ENCODE results near the gene PICK1.
"Not testable (repeated sequence)": the region's sequence is repeated elsewhere in the genome, so short reads cannot be mapped to it uniquely, and the experiment has no call there.

PICK1 gene

DNA sequence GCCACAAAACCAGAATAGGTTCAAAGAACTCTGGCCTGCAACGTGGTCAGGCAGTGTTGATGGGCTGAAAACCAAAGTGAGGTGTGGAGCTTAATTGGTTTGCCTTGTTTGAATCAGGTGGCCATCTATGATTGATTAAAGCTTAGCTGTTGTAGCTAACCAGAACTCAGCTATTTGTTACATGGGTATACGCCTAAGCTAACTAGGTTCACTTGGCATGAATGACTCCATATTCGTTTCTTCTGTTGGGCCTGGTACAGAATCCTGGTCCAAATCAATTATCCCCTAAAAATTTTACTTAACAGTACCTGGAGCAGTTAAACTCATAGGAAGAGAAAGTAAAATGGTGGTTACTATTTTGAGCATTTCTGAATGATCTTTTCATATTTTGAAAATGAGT, 61.0 kb downstream of the PICK1 start:
- DNase-seq, result no peak

DNA sequence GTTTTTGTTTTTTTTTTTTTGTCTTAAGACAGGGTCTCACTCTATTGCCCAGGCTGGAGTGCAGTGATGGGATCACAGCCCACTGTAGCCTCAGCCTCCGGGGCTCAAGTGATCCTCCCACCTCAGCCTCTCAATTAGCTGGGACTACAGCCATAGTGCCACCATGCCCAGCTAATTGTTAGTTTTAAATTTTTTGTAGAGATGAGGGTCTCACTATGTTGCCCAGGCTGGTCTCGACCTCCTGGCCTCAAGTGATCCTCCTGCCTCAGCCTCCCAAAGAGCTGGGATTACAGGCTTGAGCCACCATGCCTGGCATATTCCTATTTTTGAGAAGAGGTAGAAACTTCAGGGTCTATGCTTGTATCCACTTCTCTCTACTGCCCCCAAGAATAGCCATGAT, 61.5 kb downstream of the PICK1 start:
- not testable (repeated sequence) for DNase-seq

DNA sequence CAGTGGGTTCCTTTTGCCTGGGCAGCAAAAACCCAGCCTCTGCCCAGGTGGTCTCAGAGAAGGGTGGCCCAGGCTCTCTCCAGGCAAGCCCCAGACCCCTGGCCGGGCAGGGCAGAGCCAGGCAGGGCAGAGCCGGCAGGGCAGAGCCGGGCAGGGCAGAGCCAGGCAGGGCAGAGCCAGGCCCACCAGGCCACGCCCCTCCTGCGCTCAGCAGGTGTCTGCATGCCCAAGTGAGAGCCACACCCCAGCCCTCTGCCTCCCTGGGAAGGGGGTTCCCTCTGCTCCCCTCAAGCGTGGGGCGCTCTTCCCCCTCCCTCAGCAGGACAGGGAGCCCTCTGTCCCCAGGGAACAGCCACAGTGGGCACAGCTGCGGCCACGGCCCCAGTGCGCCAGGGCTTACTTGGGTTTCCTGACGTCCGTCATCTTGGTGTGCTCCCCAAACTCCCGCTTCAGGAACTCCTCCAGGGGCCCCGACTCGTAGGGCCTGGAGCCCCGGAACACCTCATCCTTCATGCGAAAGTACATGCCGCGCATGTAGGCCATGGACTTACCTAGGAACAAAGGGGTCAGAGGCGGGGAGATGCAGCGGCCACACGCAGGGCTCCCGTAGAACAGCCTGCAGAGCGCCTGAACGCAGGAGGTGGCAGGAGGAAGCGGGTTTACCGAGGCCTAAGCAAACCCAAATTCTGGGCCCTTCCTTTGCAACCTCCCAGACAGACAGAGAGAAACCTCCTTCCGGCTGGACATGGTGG, 63.3 kb downstream of the PICK1 start:
- no peak for DNase-seq

DNA sequence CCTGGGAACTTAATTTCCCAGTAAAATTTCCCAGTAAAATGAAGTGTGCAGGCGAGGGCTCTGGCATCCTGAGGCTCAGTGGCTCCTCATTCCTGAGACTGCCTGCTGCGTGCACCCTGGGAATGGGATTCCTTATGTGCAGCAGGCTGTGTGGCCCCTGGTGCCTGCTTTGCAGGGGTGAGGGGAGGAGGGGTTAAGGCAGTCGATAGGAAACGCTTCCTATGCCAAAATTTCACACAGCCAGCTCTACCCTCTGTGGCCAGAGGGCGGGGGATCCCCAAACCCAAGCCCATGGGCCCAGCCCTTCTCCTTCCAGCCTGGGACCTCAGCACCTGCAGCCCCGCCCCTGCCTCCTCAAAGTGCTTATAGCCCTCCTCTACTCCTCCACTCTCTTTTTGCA, 65.4 kb downstream of the PICK1 start:
- DNase-seq, result no peak

DNA sequence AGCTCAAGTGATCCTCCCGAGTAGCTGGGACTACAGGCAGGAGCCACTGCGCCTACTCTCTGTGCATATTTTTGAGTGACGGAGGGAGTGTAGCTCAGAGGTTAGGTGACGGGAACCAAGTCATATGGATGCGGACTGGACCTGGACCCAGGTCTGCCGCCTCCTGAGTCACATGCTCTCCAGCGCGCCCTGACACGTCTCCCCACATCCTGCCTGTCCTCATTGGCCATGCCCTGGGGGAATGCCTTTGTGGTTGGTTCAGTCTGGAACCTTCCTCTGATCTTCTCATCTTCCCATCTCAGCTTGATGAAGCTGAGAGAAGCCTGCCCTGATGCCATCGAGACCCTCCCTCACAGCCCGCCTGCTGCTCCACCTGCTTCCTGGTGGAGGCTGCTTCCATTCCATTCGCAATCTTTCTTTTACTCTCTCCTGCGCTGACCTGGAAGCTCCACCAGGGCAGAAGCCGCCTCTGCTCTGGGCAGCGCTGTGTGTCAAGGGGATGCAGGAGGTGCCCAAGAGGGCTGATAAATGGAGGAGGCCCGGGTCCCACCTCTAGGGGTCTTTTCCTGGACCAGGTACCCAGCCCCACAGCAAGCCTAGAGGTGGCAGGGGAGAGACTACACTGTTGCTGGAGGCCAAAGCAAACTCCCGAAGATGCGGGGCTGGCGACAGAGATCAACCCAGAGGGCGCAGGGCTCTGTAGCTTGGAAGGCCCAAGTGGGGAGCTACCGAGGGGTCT, 67.2 kb downstream of the PICK1 start:
- no peak for DNase-seq

DNA sequence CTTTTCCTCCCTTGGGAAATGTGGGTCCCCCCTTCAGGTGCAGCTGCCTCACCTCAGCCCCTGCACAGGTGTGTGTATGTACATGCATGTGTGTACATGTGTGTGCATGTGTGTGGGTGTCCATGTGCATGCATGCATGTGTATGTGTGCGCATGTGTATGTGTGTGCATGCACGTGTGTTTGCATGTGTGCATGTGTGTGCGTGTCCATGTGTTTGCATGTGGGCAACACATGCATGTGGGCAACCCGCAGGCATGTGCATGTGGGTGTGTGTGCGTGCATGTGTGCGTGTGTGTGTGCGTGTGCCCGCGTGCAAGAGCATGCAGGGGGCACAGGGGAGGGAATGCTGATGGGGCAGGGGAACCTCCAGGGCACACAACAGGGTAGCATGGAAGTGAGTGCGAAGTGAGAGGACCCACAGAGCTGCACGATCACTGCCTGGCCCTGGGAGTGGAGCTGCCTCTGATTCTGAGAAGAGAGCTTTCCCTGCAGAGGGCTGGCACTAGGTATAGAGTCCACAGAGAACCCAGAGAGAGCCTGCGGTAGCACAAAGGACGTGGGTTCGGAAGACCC, 67.9 kb downstream of the PICK1 start:
- DNase-seq, result no peak
